T-helper 2 cell treated with Interferon-gamma antibody and Interleukin-4, amounts not matched to agents 5 μg/mL and 100 μg/mL, for 36 hours (primary cell): ENCODE measurements around the gene TMEM129.
"Not testable (repeated sequence)": the region's sequence is repeated elsewhere in the genome, so short reads cannot be mapped to it uniquely, and the experiment has no call there.

Experiments
- DNase-seq: peaks from one replicate; pipeline ENCODE4 v3.0.0; 2021; ENCODE audit warnings: low spot score
- H3K27ac Mint-ChIP-seq: one replicate; pipeline ENCODE4 v1.8.0; 2021; ENCODE audit warnings: mild to moderate bottlenecking, mixed read lengths
- H3K27me3 Mint-ChIP-seq: one replicate; pipeline ENCODE4 v1.8.0; 2021; ENCODE audit warnings: low read depth, mixed read lengths
- H3K36me3 Mint-ChIP-seq: one replicate; pipeline ENCODE4 v1.8.0; 2021; ENCODE audit warnings: low read depth, mixed read lengths
- H3K4me1 Mint-ChIP-seq: one replicate; pipeline ENCODE4 v1.8.0; 2021; ENCODE audit warnings: low read depth, mixed read lengths
- H3K4me3 Mint-ChIP-seq: one replicate; pipeline ENCODE4 v1.8.0; 2022; ENCODE audit warnings: mild to moderate bottlenecking, moderate library complexity, mixed read lengths
- H3K9me3 Mint-ChIP-seq: one replicate; pipeline ENCODE4 v1.8.0; 2021; ENCODE audit warnings: mixed read lengths

TMEM129 gene

DNA sequence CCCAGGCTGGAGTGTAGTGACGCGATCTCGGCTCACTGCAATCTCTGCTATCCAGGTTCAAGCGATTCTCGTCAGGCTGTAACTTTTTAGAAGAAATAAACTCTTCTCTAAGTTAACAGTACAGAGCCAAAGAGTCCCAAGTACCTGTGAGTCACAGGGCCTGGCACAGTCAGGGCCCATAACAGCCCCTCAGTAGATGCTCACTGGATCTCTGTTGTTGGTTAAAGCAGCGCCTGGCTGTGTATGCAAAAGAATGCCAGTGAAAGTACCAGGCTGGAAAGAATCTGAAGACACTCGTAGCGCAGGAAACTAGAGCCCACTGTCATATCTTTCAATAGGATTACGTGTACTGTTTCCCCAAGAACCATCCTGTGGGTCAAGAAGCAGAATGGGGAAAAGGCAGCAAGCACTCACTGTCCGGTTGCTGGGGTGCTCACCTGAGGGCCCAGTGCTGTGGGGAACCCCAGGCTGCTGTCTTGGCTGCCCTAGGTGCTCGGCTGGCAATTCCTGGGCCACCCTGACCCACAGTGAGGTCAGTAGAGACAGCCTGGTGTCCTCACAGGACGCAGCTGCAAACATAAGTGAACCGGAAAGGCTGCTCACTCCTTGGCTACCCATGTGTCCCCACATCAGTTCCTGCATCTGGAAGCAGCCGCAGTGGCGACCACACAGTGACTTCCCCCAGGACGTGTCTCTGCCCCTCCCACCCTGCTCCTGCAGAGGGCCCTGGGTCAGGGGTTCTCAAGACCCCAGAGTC is 5.9 kb downstream of the TMEM129 start:
- Mint-ChIP-seq H3K36me3 (peaks cover 46% of the 10 kb centered on the region), H3K4me1 (peaks cover 36% of the 10 kb centered on the region), H3K27me3 (no peaks in the 10 kb centered on the region), H3K4me3 (peak overlapping the region; percentile 100), H3K9me3 (no peaks in the 10 kb centered on the region), H3K27ac (peak overlapping the region; percentile 62)
- no peak for DNase-seq

DNA sequence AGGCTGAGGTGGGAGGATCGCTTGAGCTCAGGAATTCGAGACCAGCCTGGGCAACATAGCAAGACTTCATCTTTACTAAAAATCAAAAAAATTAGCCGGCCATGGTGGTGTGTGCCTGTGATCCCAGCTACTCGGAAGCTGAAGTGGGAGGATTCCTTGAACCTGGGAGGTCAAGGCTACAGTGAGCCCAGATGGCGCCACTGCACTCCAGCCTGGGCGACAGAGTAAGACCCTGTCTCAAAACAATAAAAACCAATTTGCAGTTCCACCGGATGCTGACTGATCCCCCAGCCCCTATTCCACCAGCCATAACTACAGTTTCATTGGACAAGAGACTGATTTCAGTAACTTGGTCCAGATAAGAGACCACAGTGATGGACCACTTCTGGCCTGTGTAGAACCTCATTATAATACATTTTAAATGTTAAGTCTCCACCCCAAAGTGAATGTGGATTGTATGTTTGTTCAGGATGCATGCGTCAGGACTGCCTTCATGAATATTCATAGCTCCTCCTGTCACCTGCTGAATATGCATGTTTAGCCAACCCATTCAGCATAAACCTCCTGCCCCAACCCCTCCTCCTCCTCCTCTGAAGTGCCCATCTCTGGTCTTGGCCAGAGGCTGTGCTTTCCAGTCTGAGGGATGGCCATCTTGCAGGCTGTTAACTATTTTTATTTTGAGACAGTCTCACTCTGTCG is 6.7 kb downstream of the TMEM129 start:
- DNase-seq = no peak
- Mint-ChIP-seq H3K27me3 (no peaks in the 10 kb centered on the region), H3K4me3 (peak overlapping the region; percentile 100), H3K9me3 (no peaks in the 10 kb centered on the region), H3K27ac (peak overlapping the region; percentile 97), H3K36me3 (peaks cover 53% of the 10 kb centered on the region), H3K4me1 (peaks cover 38% of the 10 kb centered on the region)

DNA sequence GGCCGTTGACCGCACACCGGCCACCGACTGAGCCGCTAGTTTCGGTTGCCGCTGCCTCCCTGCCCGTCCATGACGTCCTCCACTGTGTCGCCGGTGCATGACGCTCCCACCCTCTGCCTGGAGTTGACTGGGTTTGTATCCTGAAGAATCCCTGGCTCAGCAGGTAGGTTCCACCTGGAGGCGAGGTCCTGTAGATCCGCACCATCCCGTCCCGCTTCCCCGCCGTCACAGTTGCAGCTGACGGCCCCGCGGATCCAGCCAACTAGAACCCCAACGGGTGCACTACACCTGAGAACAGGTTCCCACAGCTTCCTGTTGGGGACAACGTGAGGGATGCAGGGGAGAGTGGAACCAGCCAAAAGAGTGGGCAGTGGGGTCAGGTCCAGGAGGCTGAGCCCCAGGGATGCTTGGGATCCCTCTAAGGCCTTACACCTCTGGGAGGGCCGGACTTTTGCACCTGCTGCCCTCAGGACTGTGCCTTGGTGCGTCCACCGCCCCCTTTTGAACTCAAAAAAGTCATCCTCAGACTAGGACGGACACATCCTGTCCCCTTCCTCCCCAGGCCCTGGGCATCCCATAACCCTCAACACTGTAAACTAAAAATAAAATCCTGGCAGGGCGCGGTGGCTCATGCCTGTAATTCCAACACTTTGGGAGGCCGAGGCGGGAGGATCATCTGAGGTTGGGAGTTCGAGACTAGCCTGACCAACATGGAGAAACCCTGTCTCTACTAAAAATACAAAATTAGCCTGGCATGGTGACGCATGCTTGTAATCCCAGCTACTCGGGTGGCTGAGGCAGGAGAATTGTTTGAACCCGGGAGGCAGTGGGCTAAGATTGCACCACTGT is 7.9 kb downstream of the TMEM129 start:
- H3K4me1 Mint-ChIP-seq = peaks cover 43% of the 10 kb centered on the region
- H3K36me3 Mint-ChIP-seq = peaks cover 57% of the 10 kb centered on the region
- H3K9me3 Mint-ChIP-seq = no peaks in the 10 kb centered on the region
- DNase-seq = no peak
- peak overlapping the region; percentile 100 for H3K4me3 Mint-ChIP-seq
- peak overlapping the region; percentile 97 for H3K27ac Mint-ChIP-seq
- H3K27me3 Mint-ChIP-seq = no peaks in the 10 kb centered on the region

DNA sequence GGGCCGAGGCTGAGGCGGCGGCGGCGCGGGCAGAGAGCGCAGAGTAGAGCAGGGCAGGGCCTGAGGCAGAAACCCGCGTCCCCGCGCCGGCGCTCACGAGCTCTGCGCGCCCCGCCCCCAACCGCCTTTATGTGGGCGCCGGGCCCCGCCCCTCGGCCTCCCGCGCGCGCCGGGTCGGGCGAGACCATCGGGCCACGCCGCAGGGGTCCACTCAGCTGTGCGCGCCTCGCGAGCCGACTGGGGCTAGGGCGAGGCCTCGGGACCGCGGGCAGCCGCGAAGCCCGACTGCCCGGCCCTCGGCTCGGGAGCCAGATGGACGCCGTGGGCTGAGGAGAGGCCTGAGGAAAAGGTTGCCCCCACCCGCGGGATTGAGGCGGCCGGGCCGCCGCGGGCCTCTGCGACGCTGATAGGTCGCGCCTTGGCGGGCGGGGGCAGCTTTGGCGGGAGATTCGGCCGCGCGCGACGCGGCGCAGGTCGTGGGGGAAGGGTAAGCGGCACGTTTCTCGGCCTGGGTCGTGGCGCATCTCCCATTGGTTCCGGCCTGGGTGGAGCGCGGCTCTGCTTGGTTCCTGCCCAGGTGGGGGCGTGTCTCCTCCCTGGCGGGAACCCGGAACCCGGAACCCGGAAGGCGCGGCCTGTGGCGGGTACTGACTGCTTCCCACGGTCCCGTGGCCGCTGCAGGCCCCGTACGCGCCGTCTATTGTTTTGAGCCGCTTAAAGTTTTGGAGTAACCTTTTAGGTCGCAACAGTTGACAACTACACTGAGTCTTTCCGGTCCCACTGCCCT is 8.7 kb downstream of the TMEM129 start, which contains the start of gene SLBP:
SLBP (minus strand) TSS at position 104 of the 787 bp plus-strand sequence. CDS start 131 bp downstream, outside the sequence.
- H3K4me3 Mint-ChIP-seq = peak within 1 kb of the TSS; percentile 100
- H3K9me3 Mint-ChIP-seq = no peaks in the 10 kb centered on the region
- H3K27me3 Mint-ChIP-seq = no peaks in the 10 kb centered on the region
- H3K27ac Mint-ChIP-seq = peak within 1 kb of the TSS; percentile 97
- peaks cover 47% of the 10 kb centered on the region for H3K4me1 Mint-ChIP-seq
- peaks cover 62% of the 10 kb centered on the region for H3K36me3 Mint-ChIP-seq
- peak; percentile 99 for DNase-seq

DNA sequence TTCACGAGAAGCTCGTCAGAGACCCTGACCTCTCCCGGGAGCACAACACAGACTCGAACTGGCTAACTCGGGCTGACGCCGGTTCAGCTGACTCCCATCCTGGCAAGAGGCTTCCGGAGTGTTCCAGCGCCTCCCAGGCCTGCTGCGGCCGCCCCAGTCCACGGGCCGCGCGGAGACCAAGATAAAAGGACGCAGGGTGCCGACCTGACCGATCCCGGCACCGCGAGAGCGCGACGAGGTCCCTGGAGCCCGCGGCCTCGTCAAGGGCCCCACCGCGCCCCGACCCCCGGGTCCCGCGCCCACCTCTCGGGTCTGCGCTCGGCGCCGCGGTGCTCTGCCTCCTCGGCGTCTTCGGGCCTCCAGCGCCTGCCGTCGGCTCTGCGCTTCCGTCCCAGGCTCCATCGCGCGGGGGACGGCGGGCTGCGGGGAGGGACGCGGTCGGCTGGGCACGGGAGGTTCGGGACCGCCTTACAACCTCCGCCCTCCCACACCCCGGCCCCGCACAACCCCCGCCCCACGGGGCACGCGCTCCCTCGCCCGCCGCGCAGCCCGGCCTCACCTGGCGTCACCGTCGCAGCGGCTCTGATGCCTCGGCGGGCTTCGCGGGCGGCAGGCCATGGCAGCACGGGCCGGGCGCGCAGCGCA is 9.4 kb downstream of the TMEM129 start:
- Mint-ChIP-seq H3K4me3 (peak overlapping the region; percentile 97), H3K27me3 (no peaks in the 10 kb centered on the region), H3K9me3 (no peaks in the 10 kb centered on the region), H3K36me3 (peaks cover 62% of the 10 kb centered on the region), H3K4me1 (peaks cover 47% of the 10 kb centered on the region), H3K27ac (peak overlapping the region; percentile 86)
- peak; percentile 35 for DNase-seq

DNA sequence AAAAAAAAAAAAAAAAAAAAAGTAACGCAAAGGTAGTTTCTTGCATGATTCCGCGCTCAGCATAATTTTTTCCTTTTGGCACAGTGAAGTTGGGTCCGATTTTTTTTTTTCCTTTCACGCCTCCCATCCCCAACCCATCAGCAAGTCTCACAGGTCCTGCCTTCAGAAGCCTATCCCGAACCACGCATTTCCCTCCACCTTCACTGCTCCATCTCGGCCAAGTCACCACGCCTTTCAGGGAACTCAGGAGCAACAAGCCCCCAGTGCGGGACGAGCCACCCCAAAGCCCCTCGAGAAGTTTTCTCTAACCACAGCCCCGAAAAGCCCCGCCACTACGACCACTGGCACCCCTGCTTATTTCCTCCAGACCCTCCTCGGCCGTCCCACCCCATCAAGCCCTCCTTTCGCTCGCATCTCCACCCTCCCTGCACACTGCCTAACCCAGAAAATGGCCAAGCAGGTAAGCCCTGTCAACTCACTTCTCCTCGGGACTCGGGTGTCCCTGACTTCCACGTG is 10.0 kb downstream of the TMEM129 start:
- Mint-ChIP-seq H3K27ac (peak overlapping the region; percentile 86), H3K36me3 (peaks cover 65% of the 10 kb centered on the region), H3K27me3 (no peaks in the 10 kb centered on the region), H3K4me3 (peak overlapping the region; percentile 97), H3K4me1 (peaks cover 49% of the 10 kb centered on the region), H3K9me3 (no peaks in the 10 kb centered on the region)
- DNase-seq = no peak

DNA sequence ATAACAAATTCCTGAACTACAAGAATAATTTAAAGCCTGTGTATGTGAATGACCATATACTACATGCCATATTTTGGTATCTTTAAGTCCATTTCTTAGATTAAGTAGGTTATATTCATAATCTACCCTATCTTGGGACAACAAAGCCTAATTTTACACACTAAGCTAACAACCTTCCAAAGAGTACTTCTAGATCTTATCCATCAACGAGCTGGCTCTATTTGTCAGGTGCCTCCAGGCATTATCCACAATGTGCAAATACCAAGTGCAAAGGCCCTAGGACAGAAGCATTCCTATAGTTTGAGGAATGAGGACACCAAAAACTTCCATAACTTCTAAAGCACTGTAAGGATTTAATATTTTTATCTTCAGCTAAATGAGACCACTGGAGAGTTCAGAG is 12.5 kb downstream of the TMEM129 start:
- H3K4me3 Mint-ChIP-seq = peak overlapping the region; percentile 97
- no peaks in the 10 kb centered on the region for H3K27me3 Mint-ChIP-seq
- no peaks in the 10 kb centered on the region for H3K9me3 Mint-ChIP-seq
- no peak for DNase-seq
- peaks cover 45% of the 10 kb centered on the region for H3K4me1 Mint-ChIP-seq
- H3K27ac Mint-ChIP-seq = no peak overlapping the region
- H3K36me3 Mint-ChIP-seq = peaks cover 67% of the 10 kb centered on the region

DNA sequence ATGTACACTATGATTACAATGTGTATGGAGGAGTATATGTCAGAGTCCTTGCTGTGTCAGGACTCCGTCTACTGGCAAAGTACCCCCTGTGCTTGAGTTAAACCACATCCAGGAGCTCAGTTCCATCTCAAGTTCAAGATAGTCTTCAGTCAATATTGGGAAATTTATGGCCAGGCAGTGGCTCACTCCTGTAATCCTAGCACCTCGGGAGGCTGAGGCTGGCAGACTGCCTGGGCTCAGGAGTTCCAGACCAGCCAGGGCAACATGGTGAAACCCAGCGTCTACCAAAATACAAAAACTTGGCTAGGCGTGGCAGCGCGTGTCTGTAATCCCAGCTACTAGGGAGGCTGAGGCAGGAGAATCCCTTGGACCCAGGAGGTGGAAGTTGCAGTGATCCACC is 14.8 kb downstream of the TMEM129 start:
- Mint-ChIP-seq H3K36me3 (peaks cover 73% of the 10 kb centered on the region), H3K27me3 (no peaks in the 10 kb centered on the region), H3K4me1 (peaks cover 51% of the 10 kb centered on the region), H3K4me3 (no peak overlapping the region), H3K27ac (no peak overlapping the region), H3K9me3 (no peaks in the 10 kb centered on the region)
- no peak for DNase-seq

DNA sequence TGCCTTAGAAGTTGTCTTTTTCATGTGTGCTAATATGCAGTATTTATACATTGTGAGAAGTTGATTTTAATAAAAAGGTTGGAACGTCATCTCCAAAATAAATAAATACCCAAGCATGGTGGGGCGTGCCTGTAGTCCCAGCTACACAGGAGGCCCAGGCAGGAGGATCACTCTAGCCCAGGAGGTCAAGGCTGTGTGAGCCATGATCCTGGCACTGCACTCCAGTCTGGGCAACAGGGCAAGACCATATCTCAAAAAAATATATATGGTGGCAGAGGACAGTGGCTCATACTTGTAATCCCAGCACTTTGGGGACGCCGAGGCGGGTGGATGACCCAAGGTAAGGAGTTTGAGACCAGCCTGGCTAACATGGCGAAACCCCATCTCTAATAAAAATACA is 15.4 kb downstream of the TMEM129 start:
- Mint-ChIP-seq H3K27me3 (no peaks in the 10 kb centered on the region), H3K27ac (no peak overlapping the region), H3K4me1 (peaks cover 46% of the 10 kb centered on the region), H3K36me3 (peaks cover 69% of the 10 kb centered on the region), H3K9me3 (no peaks in the 10 kb centered on the region), H3K4me3 (no peak overlapping the region)
- no peak for DNase-seq

DNA sequence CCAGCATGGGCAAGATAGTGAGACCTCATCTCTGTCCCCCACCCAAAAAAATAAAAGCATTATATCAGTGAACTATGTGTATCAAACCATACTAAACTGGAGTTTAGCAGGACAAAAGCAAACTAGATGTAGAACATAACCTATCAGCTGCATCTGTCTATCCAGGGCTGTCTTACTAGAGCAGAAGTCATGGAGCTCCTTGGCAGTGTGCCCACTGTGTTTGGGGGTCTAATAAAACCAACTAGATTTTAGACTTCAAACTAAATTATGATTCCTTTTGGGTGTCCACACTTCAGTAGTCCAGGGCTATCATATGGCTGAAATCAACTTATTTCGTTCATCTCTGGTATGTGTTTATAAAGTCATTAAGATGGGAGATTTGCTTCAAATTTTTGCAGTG is 17.3 kb downstream of the TMEM129 start:
- peaks cover 64% of the 10 kb centered on the region for H3K36me3 Mint-ChIP-seq
- DNase-seq = no peak
- H3K27ac Mint-ChIP-seq = peak overlapping the region; percentile 45
- no peaks in the 10 kb centered on the region for H3K9me3 Mint-ChIP-seq
- no peaks in the 10 kb centered on the region for H3K27me3 Mint-ChIP-seq
- H3K4me1 Mint-ChIP-seq = peaks cover 32% of the 10 kb centered on the region
- no peak overlapping the region for H3K4me3 Mint-ChIP-seq

DNA sequence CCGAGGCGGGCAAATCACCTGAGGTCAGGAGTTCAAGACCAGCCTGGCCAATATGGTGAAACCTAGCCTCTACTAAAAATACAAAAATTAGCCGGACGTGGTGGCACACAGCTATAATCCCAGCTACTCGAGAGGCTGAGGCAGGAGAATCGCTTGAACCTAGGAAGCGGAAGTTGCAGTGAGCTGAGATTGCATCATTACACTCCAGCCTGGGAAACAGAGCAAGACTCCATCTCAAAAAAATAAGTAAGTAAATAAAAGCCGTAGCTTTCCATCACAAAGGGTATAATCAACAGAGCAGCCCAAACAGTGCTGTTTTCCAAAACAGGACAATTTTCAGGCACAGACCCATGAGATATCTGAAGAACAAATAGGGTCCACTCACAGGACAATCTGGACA is 19.5 kb downstream of the TMEM129 start:
- H3K4me1 Mint-ChIP-seq = peaks cover 22% of the 10 kb centered on the region
- not testable (repeated sequence) for H3K27me3 Mint-ChIP-seq, H3K27ac Mint-ChIP-seq, H3K4me3 Mint-ChIP-seq, DNase-seq, H3K9me3 Mint-ChIP-seq
- peaks cover 61% of the 10 kb centered on the region for H3K36me3 Mint-ChIP-seq

DNA sequence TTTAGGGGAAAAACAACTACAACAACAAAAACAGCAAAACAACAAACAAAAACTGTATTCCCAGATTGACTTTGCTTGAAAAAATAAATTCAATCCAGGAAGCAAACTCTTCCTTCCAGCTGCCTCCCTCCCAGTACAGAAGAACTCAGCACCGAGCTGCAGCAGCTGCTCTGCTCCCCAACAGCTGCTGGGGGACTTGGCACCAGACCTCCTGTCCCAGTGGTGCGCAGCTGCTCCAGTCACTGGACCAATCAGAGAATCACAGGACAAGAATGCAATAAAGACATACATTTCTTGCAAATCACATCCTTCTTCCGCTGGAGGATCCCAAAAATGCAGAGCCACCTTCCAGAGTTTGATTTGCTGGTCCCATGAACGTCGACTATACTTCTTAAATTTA is 25.2 kb downstream of the TMEM129 start:
- H3K4me3 Mint-ChIP-seq = no peak overlapping the region
- no peak overlapping the region for H3K27ac Mint-ChIP-seq
- peaks cover 59% of the 10 kb centered on the region for H3K36me3 Mint-ChIP-seq
- no peaks in the 10 kb centered on the region for H3K27me3 Mint-ChIP-seq
- H3K9me3 Mint-ChIP-seq = no peaks in the 10 kb centered on the region
- peaks cover 4% of the 10 kb centered on the region for H3K4me1 Mint-ChIP-seq
- no peak for DNase-seq
